Hepatic stellate cell (primary cell): ENCODE data around the gene GOLGA8F.
"Not testable (repeated sequence)": the region's sequence is repeated elsewhere in the genome, so short reads cannot be mapped to it uniquely, and the experiment has no call there.

Experiments used
- DNase-seq: peaks from one replicate; pipeline ENCODE4 v3.0.0; 2011; ENCODE audit warnings: low spot score

GOLGA8F gene, protein sequence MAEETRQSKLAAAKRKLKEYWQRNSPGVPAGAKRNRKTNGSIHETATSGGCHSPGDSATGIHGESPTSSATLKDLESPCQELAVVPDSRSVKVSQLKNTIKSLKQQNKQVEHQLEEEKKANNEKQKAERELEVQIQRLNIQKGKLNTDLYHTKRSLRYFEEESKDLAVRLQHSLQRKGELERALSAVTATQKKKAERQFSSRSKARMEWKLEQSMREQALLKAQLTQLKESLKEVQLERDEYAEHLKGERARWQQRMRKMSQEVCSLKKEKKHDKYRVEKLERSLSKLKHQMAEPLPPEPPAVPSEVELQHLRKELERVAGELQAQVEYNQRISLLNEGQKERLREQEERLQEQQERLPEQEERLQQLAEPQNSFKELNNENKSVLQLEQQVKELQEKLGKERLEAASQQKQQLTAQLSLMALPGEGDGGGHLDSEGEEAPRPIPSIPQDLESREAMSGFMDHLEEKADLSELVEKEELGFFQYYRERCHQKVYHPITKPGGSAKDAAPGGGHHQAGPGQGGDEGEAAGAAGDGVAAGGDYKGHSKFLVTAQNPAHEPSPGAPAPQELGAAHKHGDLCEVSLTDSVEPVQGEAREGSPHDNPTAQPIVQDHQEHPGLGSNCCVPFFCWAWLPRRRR

DNA sequence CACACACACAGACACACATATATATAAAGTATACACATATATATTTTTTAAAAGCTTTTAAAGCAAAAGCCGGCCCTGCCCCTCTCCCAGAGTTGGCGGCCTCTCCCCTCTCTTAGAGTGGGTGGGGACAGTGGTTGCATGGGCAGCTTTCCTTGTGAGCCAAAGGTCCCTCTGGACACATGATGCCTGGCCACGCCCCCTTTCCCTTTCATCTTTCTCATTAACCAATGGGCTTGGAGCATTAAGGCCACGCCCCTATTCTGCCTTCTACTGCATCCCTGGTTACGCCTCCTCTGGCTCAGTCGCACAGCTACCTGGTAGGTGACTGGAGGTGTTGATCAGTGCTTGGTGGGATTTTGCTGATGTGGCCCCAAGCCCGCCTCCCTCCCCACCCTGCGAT, at the start of gene GOLGA8F:
GOLGA8F (plus strand) TSS at position 301 of the 400 bp plus-strand sequence; CDS start at position 399, 98 bp downstream.
- not testable (repeated sequence) for DNase-seq

DNA sequence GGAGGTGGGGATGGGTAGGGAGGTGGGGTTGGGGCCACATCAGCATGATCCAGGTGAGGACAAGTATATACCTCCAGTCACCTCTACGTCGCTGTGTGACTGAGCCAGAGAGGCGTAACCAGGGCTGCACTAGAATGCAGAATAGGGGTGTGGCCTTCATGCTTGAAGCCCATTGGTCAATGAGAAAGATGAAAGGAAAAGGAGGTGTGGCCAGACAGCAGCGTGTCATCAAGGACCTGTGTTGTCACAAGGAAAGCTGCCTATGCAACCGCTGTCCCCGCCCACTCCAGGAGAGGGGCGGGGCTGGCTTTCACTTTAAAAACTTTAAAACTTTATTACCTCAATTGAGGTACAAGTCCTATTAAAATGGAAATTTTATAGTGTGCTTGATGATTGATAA, 20.5 kb upstream of the GOLGA8F start, which contains the start of gene GOLGA6L24:
GOLGA6L24 (minus strand) TSS at position 101 of the 400 bp plus-strand sequence; CDS start at position 40, 61 bp downstream.
- DNase-seq = not testable (repeated sequence)

DNA sequence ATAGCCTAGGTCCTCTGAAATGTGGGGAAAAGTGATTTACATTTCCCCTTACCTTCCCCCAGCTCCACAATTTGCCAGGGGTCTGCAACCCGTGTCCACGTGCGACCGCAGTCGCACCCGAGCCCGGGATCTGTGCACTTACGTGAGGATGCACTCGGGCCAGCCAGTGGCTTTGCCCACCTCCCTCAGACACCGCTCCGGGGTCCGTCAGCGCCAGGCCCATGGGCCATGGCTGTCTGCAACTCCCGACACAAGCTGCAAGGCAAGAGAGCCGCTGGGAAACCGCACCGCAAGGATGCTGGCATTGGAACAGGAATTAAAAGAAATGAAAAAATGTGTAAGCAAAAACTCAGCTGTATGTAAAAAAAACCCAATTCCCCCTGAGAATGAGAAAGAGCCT, 13.0 kb upstream of the GOLGA8F start:
- DNase-seq = not testable (repeated sequence)

DNA sequence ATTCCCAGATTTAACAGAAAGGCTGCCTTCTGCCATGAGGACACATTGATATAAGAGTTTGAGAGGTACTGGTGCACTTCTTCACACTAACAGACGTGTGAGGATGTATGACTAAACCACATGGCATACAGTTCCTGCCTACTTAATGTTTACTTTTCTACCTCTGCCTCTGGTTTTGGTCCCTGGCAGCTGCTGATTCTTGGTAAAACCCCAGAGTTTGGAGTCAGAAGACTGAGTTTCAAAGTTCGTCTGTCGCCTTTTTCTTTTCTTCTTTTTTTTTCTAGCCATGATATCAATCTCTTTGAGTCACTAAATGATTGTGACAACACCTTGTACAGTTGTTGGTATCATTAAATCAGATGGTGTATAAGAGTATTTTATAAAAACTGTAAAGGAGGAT, 1.6 kb downstream of the GOLGA8F start:
- not testable (repeated sequence) for DNase-seq

DNA sequence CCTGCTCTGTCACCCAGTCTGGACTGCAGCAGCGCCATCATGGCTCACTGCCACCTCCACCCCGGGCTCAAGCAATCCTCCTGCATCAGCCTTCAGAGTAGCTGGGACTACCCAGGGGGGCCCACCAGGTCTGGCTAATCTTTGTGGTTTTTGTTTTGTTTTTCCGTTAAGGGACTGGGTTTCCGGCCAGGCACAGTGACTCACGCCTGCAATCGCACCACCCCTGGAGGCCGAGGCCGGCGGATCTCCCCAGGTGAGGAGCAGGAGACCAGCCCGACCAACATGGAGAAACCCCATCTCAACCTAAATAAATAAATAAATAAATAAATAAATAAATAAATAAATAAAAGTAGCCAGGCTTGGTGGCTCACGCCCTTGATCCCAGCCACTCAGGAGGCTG, 17.6 kb downstream of the GOLGA8F start:
- not testable (repeated sequence) for DNase-seq

DNA sequence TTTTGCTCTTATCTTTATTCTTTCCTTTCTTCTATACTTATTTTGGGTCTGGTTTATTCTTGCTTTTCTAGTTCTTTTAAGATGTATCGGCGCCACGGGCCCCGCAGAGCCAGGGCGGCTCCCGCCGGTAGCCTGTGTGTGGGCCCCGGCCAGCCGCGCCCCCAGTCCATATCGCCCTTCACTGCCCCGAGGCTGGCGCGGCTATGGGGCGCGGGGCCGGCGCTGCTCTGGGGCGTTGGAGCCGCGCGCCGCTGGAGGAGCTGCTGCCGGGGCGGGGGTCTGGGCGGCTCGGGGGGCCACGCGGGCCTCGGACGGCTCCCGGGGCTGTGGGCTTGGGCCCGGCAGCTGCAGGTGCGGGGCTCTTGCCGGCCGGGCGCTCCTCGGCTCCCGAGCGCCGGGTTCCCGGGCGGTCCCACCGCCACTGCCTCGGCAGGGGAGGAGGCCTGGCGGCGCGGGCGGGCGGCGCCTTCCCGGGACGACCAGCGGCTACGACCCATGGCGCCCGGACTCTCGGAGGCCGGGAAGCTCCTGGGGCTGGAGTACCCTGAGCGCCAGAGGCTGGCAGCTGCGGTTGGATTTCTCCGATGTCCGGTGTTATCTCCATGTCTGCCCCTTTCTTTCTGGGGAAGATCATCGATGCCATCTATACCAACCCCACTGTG, 24.4 kb downstream of the GOLGA8F start:
- not testable (repeated sequence) for DNase-seq

DNA sequence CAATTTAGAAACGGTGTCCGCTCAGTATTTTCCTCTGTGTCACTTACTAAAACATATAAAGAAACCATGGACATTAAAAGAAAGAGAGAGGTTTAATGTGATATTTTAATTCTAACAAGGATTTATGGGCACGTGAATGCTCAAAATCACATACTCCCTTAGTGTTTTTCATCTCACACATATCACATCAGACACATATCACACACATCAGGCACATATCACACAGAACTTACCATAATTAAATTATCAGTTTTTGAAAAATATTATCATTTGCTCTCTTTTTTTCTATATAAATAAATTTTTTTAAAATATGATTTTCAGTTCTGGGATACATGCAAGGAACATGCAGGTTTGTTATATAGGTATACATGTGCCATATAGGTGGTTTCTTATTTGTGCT, 42.0 kb downstream of the GOLGA8F start:
- DNase-seq = not testable (repeated sequence)

DNA sequence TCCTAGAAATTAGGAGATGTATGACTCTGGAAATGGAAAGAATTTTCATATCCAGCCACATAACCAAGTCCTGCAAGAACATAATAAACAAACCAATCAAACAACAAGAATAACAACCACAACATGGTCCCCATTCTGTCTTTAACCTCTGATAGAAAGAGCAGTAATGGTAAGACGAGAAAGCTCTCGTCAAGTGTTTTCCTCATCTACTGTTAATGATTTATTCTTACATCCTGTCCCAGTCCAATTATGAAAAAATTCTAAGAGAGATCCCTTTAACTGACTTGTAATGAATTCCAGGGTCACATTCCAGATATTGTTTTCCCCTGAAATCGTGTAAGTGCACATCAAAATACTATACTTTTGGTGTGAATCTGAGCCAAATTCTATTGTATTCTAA, 57.1 kb downstream of the GOLGA8F start:
- not testable (repeated sequence) for DNase-seq
